Stomach smooth muscle (tissue), 2 donors: ENCODE results near the gene HMGB3.
"Not testable (repeated sequence)": the region's sequence is repeated elsewhere in the genome, so short reads cannot be mapped to it uniquely, and the experiment has no call there.

Experiments used
- H3K27ac ChIP-seq: one replicate; pipeline ENCODE4 v1.7.0; 2013; ENCODE audit warnings: mild to moderate bottlenecking, low read length, inconsistent platforms
- H3K27me3 ChIP-seq, 2 donors: one replicate each; pipeline ENCODE4 v1.7.0; 2013; ENCODE audit warnings: low read length in 2 of 2; ENCODE audit not compliant: insufficient read depth in 2 of 2, control insufficient read depth in 1 of 2
- H3K36me3 ChIP-seq, 2 donors: one replicate each; pipeline ENCODE4 v1.7.0; 2013; ENCODE audit warnings: low read length in 2 of 2; ENCODE audit not compliant: control insufficient read depth in 2 of 2, insufficient read depth in 2 of 2
- H3K4me1 ChIP-seq: one replicate; pipeline ENCODE4 v1.7.0; 2013; ENCODE audit warnings: low read length; ENCODE audit not compliant: control insufficient read depth, insufficient read depth
- H3K4me3 ChIP-seq, 2 donors: one replicate each; pipeline ENCODE4 v1.7.0; 2013; ENCODE audit warnings: low read length in 2 of 2
- H3K9ac ChIP-seq, 2 donors: one replicate each; pipeline ENCODE4 v1.7.0; 2013; ENCODE audit warnings: low read length in 2 of 2, mild to moderate bottlenecking in 1 of 2
- H3K9me3 ChIP-seq, 2 donors: one replicate each; pipeline ENCODE4 v1.7.0; 2013; ENCODE audit warnings: low read length in 2 of 2; ENCODE audit not compliant: control insufficient read depth in 2 of 2
- donor health status: healthy.
- donor health status: Pancreatic carcinoma.

Gene HMGB3

DNA sequence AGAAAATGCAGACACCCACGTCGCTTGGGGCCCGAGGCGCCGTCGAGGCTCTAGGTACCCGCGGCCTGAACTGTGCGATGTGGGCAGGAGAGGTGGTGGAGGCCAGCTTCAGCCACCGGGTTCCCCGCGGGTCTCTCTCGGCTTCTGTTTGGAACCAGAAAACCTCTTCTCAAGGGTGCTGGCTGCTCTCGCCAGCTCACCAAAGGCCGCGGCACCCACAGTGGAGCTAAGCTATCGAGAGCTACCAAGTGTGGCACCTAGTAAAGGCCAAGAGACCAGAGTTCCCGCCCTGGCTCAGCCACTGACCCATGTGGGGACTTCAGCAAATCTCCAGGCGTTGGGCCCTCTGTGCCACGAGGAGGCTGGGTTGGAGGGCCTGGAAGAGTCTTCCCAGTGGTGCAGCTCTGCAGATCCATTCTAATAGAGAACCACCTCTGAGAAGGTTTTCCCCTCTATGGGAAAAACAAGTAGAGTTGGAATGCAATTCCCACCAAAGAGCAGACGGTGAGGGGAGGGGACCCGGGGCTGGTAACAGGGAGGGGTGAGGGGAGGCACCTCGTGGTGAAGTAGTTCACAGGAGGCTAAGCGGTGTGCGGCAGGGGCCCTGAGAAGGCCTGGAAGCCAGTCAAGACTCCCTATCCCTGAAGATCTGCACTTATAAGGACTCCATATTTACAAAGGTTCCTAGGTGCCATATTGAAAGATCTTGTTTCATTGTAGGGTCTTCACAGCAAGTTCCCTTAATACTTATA, 5.5 kb upstream of the HMGB3 start:
- Histone ChIP-seq H3K4me3 (no peak overlapping the region), H3K4me1 (peaks cover 1% of the 10 kb centered on the region), H3K27ac (no peak overlapping the region), H3K36me3 (no peaks in the 10 kb centered on the region), H3K9me3 (no peaks in the 10 kb centered on the region), H3K27me3 (peaks cover 0 to 2% of the 10 kb centered on the region in 2 donors), H3K9ac (no peak overlapping the region)

DNA sequence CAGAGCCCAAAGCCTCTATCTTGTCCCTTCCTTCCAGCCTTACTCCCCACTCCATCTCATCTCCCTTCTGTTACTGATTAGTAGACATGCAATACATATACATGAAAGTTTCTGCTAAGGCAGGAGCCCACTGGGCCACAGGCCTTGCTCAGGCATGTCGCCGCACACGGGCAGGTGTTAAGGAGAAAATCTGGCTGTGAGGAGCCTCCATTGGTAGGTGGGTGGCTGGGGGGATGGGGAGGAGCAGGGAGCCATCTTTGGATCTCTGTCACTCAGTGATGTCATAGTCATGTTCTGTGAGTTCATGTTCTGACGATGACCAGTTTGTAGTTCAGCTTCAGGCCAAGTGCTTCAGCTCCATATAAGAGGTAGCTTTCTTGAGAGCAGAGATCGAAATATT, 2.9 kb upstream of the HMGB3 start:
- H3K9me3 ChIP-seq = no peaks in the 10 kb centered on the region

DNA sequence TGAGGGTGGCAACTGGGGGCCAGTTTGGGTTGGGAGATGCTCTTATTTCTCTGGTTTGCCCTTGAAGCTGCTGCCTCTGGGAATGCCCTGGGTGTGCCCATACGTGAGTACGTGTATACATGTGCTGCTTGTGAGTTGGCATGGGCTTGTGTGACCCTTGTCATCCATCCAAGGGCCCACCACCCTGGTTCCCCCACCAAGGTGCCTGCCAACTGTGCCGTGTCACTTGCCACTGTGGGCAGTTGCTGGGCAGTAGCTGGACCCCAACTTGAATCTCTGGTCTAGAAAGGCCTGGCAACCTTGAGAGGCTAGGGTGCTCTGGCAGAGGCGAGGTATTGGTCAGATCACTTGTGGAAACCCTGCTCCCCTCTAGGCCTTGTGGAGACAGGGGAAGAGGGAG, 2.4 kb upstream of the HMGB3 start:
- Histone ChIP-seq H3K4me3 (no peak overlapping the region), H3K9me3 (no peaks in the 10 kb centered on the region), H3K27ac (no peak overlapping the region), H3K9ac (no peak overlapping the region), H3K36me3 (no peaks in the 10 kb centered on the region), H3K27me3 (no peaks in the 10 kb centered on the region), H3K4me1 (peaks cover 5% of the 10 kb centered on the region)

More for the DNA sequence above, 2.9 kb upstream of the HMGB3 start:
- no peak overlapping the region for H3K4me3 ChIP-seq
- peaks cover 5% of the 10 kb centered on the region for H3K4me1 ChIP-seq
- H3K27ac ChIP-seq = no peak overlapping the region
- no peak overlapping the region for H3K9ac ChIP-seq
- no peaks in the 10 kb centered on the region for H3K27me3 ChIP-seq
- no peaks in the 10 kb centered on the region for H3K36me3 ChIP-seq

DNA sequence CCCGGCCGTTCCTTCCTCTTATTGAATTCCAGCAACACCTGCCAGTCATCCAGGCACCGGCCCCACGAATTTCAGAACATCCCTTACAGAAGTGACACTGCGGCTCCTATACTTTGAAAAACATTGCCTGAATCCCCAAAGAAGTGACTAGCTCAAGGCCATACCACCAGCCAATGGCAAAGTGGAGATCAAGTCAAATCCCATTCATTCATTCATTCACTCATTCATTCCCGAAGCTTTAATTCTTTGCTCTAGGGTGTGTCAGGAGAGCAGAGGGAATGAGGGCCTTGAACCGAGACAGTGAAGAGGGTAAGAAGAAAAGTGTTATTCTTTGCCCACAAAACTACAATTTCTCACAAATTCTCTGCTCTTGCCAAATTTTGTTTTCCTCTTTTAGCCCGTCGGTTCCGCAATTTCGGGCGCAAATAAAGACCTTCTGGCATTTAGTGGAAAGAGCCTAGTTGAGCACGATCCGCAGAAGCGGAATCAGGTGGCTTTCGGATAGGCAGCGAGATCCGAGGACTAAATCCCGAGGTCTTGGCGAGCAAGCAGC, 824 bp upstream of the HMGB3 start:
- H3K9me3 ChIP-seq = no peaks in the 10 kb centered on the region
- no peaks in the 10 kb centered on the region for H3K36me3 ChIP-seq
- H3K4me1 ChIP-seq = peaks cover 5% of the 10 kb centered on the region
- peak overlapping the region in 1 of 2 donors; percentile 38 for H3K9ac ChIP-seq
- H3K4me3 ChIP-seq = peak overlapping the region; percentile 35 to 68
- no peak overlapping the region for H3K27ac ChIP-seq
- no peaks in the 10 kb centered on the region for H3K27me3 ChIP-seq

DNA sequence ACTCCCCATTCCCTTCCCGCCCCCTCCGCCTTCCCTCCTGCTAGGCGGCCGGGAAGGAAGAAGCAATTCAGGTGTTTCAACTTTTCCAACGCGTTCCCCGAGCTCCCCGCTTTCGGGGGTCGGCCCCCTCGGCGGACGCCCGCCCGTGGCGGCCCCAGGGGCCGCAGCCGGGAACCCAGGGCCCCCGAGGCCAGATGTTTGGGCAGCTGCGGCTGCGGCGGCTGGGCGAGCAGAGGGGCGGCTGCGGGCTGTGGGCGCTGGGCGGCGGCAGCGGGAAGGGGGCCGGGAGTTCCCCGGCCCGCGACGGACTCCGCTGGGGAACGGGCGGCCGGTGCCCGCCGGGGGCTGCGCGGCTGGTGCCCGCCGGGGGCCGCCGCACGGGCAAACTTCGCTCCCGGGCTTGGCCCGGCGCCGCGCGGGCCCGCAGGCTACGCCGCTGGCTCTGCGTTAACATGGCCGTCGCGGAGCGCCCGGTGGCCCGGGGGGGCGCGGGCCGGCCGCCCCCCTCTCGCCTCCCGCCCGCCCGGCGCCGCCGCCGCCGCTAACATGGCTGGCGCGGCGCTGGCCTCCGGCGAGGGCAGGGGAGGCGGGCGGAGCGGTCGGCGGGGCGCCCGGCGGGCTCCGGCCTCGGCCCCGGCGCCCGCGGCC, 510 bp downstream of the HMGB3 start:
- H3K36me3 ChIP-seq = no peaks in the 10 kb centered on the region
- no peak overlapping the region for H3K9ac ChIP-seq
- no peaks in the 10 kb centered on the region for H3K27me3 ChIP-seq
- H3K4me3 ChIP-seq = peak overlapping the region in 1 of 2 donors; percentile 55
- H3K9me3 ChIP-seq = no peaks in the 10 kb centered on the region
- peaks cover 5% of the 10 kb centered on the region for H3K4me1 ChIP-seq
- H3K27ac ChIP-seq = no peak overlapping the region

DNA sequence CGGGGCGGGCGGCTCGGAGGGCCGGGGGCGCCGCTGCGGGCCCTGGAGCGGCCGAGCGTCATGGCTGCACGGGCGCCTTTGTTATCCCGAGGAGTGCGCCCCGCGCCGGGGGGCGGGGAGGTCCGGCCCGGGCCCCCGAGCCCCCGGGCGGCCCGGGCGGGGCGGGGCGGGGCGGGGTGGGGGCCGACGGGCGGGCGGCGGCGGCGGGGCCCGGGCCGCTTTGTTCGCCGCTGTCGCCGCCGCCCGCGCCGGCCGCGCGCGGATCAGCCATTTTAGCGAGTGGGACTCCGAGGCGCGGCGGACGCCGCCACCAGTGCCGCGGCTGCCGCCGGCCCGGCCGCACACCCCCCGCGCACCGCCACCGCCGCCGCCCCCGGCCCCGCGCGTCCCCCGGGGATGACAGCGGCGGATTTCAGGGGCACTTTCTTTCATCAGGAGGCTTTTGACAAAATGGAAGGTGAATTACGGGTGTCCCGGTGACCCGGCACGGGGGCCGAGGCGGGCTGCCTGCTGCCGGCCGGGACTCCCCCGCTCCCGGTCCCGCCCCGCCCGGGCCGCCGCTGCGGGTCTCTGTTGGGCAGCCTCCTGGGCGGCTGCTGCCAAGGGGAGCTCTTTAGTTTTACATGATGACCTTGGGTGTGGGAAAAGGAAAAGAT, 1.2 kb downstream of the HMGB3 start:
- Histone ChIP-seq H3K27me3 (no peaks in the 10 kb centered on the region), H3K36me3 (no peaks in the 10 kb centered on the region), H3K4me3 (peak overlapping the region in 1 of 2 donors; percentile 62), H3K9ac (no peak overlapping the region), H3K27ac (no peak overlapping the region), H3K9me3 (no peaks in the 10 kb centered on the region), H3K4me1 (peaks cover 5% of the 10 kb centered on the region)

DNA sequence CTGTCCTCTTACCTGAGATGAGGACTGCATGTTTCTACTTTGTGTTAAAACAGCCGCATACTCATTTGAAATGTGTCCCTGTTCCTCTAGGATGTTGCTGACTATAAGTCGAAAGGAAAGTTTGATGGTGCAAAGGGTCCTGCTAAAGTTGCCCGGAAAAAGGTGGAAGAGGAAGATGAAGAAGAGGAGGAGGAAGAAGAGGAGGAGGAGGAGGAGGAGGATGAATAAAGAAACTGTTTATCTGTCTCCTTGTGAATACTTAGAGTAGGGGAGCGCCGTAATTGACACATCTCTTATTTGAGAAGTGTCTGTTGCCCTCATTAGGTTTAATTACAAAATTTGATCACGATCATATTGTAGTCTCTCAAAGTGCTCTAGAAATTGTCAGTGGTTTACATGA, 4.6 kb downstream of the HMGB3 start:
- H3K4me1 ChIP-seq, H3K27ac ChIP-seq, H3K27me3 ChIP-seq, H3K4me3 ChIP-seq, H3K9ac ChIP-seq, H3K9me3 ChIP-seq, H3K36me3 ChIP-seq: not testable (repeated sequence)

DNA sequence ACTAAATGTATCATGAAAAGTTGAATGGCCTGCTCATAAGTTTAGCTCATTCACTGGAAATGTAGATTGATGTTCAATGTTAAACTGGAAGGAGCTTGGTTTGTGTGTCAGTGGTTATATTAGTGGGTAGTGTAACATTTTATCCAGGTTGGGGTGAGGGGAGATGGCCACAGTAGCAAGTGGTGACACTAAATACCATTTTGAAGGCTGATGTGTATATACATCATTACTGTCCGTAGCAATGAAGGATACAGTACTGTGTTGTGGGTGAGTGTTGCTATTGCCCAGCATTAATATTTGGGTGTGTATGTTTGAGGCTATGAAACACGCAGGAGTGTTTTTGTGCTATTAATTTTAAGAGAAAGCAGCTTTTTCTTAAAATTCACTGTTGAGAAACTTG, 6.3 kb downstream of the HMGB3 start:
- no peak overlapping the region for H3K9ac ChIP-seq
- no peaks in the 10 kb centered on the region for H3K4me1 ChIP-seq
- H3K4me3 ChIP-seq = no peak overlapping the region
- no peaks in the 10 kb centered on the region for H3K9me3 ChIP-seq
- H3K36me3 ChIP-seq = no peaks in the 10 kb centered on the region
- no peak overlapping the region for H3K27ac ChIP-seq
- H3K27me3 ChIP-seq = no peaks in the 10 kb centered on the region

DNA sequence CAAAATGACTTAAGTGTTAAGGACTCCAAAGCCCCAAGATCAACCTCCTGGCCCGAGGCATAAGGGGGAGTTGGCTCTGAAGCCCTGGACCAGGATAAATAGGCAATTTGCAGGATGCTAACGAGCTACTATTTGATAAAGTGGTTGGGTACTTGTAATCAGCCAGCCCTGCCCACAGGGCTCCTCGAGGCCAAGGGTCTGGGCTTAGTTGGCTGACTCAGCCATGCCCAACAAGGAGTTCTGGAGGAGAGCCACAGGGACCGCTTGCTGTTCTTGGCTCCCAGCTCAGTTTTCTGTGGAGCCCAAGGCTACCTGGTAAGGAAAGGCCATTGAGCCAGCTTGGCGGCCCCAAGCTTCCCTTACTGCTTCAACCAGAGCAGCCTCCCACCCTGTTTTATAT, 7.8 kb downstream of the HMGB3 start:
- Histone ChIP-seq H3K27ac (no peak overlapping the region), H3K36me3 (no peaks in the 10 kb centered on the region), H3K4me3 (no peak overlapping the region), H3K4me1 (no peaks in the 10 kb centered on the region), H3K27me3 (no peaks in the 10 kb centered on the region), H3K9ac (no peak overlapping the region), H3K9me3 (no peaks in the 10 kb centered on the region)

DNA sequence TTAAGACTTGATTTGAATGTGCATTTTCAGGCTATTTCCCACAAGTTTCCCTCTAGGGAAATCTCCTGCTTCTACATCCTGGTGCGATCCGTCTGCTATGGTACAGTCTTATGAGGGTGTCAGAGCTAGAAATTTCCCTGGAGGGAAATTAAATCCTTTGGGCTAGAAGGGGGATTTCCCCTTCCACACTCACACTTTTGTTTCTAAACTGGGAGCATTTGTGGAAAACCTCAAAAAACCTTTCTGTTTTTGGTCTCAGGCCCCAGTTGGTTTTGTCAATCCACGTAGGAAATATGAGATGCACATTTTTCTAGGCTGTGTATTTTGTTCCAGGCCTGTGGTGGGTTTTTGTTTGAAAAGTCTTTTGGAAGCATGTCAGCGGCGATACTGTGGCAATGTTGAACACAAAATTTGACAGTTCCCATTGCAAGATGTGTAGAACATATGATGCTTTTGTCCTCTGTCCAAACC, 17.8 kb downstream of the HMGB3 start:
- H3K4me1 ChIP-seq = no peaks in the 10 kb centered on the region
- no peak overlapping the region for H3K4me3 ChIP-seq
- no peaks in the 10 kb centered on the region for H3K27me3 ChIP-seq
- H3K9me3 ChIP-seq = no peaks in the 10 kb centered on the region
- H3K9ac ChIP-seq = no peak overlapping the region
- H3K27ac ChIP-seq = no peak overlapping the region
- H3K36me3 ChIP-seq = no peaks in the 10 kb centered on the region
